Measurements from ENCODE around the gene HEXD. TPM values are rescaled to one million over a fixed set of nuclear protein-coding genes. Genes with fewer than 3 reads are reported as not detected.

Gene HEXD
- total RNA-seq, 1 donor from 2014 or later, result 14.3 TPM

GRCh38 chr17:82438401-82439193 is 20.4 kb downstream of the HEXD start:
- FAIRE-seq, result no peak
- no peak for DNase-seq (ENCODE audit: low spot score in 2 of 2)

- DNase-seq (ENCODE audit: low spot score in 2 of 2) (no peak), FAIRE-seq (no peak)
These were observed 21.2 kb downstream of the HEXD start for GRCh38 chr17:82439194-82439828.

- FAIRE-seq, result no peak
- no peak for DNase-seq (ENCODE audit: low spot score in 2 of 2)
These were observed 21.8 kb downstream of the HEXD start for GRCh38 chr17:82439829-82440365.

GRCh38 chr17:82440469-82440981 is 22.4 kb downstream of the HEXD start:
- FAIRE-seq (no peak), DNase-seq (ENCODE audit: low spot score in 2 of 2) (peak in 1 of 2 donors; percentile 58)

GRCh38 chr17:82440991-82441627 is 23.0 kb downstream of the HEXD start:
- DNase-seq (ENCODE audit: low spot score in 2 of 2) (no peak), FAIRE-seq (no peak)

- FAIRE-seq, result no peak
These were observed 23.7 kb downstream of the HEXD start for GRCh38 chr17:82441691-82442487.

GRCh38 chr17:82442643-82443464 is 24.7 kb downstream of the HEXD start:
- FAIRE-seq, result no peak
- DNase-seq (ENCODE audit: low spot score in 2 of 2), result no peak

More at GRCh38 chr17:82441691-82442487, 23.7 kb downstream of the HEXD start:
- DNase-seq (ENCODE audit: low spot score in 2 of 2), result no peak

GRCh38 chr17:82443465-82444283 is 25.5 kb downstream of the HEXD start:
- FAIRE-seq (no peak), DNase-seq (ENCODE audit: low spot score in 2 of 2) (no peak)

- no peak for FAIRE-seq
- DNase-seq (ENCODE audit: low spot score in 2 of 2), result no peak
These were observed 26.2 kb downstream of the HEXD start for GRCh38 chr17:82444284-82444893.

GRCh38 chr17:82444941-82445521 is 26.9 kb downstream of the HEXD start:
- FAIRE-seq, result no peak
- DNase-seq (ENCODE audit: low spot score in 2 of 2), result no peak

GRCh38 chr17:82445542-82445941 is 27.4 kb downstream of the HEXD start:
- DNase-seq (ENCODE audit: low spot score in 2 of 2) (no peak), FAIRE-seq (no peak)

GRCh38 chr17:82446124-82446523 is 28.0 kb downstream of the HEXD start:
- FAIRE-seq (no peak), DNase-seq (ENCODE audit: low spot score in 2 of 2) (no peak)

GRCh38 chr17:82446649-82447048 is 28.5 kb downstream of the HEXD start:
- DNase-seq (ENCODE audit: low spot score in 2 of 2) (no peak), FAIRE-seq (no peak)

GRCh38 chr17:82447876-82448275 is 29.7 kb downstream of the HEXD start:
- FAIRE-seq (no peak), DNase-seq (ENCODE audit: low spot score in 2 of 2) (no peak)

GRCh38 chr17:82449131-82449882 is 31.2 kb downstream of the HEXD start:
- DNase-seq (ENCODE audit: low spot score in 2 of 2), result no peak

GRCh38 chr17:82449883-82450356 is 31.8 kb downstream of the HEXD start:
- no peak for DNase-seq (ENCODE audit: low spot score in 2 of 2)
- no peak for FAIRE-seq

More at GRCh38 chr17:82449131-82449882, 31.2 kb downstream of the HEXD start:
- no peak for FAIRE-seq
